Activated CD8-positive, alpha-beta memory T cell treated with anti-CD3 and anti-CD28 coated beads, Interleukin-2, amount 50 U/mL, for 24 hours (primary cell): Measurements from ENCODE around the gene PTPRM.

ENCODE experiments used
- DNase-seq: peaks from one replicate; pipeline ENCODE4 v3.0.0-alpha.2; 2020; ENCODE audit errors: extremely low read depth

The PTPRM gene

GRCh38 chr18:7600036-7600435 lies 32.9 kb downstream of the PTPRM start:
- DNase-seq, result no peak

GRCh38 chr18:7600528-7601245 lies 33.6 kb downstream of the PTPRM start:
- no peak for DNase-seq

GRCh38 chr18:7601246-7601615 lies 34.1 kb downstream of the PTPRM start:
- DNase-seq, result no peak

- DNase-seq, result no peak
These were observed 34.8 kb downstream of the PTPRM start for GRCh38 chr18:7601936-7602335.

- no peak for DNase-seq
These were observed 36.3 kb downstream of the PTPRM start for GRCh38 chr18:7603259-7604000.

GRCh38 chr18:7604361-7604760 lies 37.2 kb downstream of the PTPRM start:
- DNase-seq, result no peak

GRCh38 chr18:7605705-7606104 lies 38.6 kb downstream of the PTPRM start:
- DNase-seq, result no peak

GRCh38 chr18:7607540-7608173 lies 40.5 kb downstream of the PTPRM start:
- no peak for DNase-seq

- DNase-seq, result no peak
These were observed 41.0 kb downstream of the PTPRM start for GRCh38 chr18:7608174-7608550.

GRCh38 chr18:7608781-7609201 lies 41.7 kb downstream of the PTPRM start:
- no peak for DNase-seq

GRCh38 chr18:7609617-7610016 lies 42.5 kb downstream of the PTPRM start:
- no peak for DNase-seq

- DNase-seq, result no peak
These were observed 46.9 kb downstream of the PTPRM start for GRCh38 chr18:7614042-7614441.

- DNase-seq, result no peak
These were observed 48.7 kb downstream of the PTPRM start for GRCh38 chr18:7615840-7616239.

GRCh38 chr18:7616661-7617060 lies 49.5 kb downstream of the PTPRM start:
- no peak for DNase-seq

GRCh38 chr18:7617738-7618422 lies 50.8 kb downstream of the PTPRM start:
- DNase-seq, result no peak

- DNase-seq, result no peak
These were observed 51.9 kb downstream of the PTPRM start for GRCh38 chr18:7618891-7619442.

- DNase-seq, result no peak
These were observed 52.6 kb downstream of the PTPRM start for GRCh38 chr18:7619676-7620075.

GRCh38 chr18:7622721-7623120 lies 55.6 kb downstream of the PTPRM start:
- no peak for DNase-seq

- DNase-seq, result no peak
These were observed 56.6 kb downstream of the PTPRM start for GRCh38 chr18:7623681-7624080.

GRCh38 chr18:7624697-7625096 lies 57.6 kb downstream of the PTPRM start:
- DNase-seq, result no peak

- DNase-seq, result no peak
These were observed 59.2 kb downstream of the PTPRM start for GRCh38 chr18:7626175-7626921.
